TTC549 (cell line): ENCODE data around the gene PHLDA2.

Experiments
- FAIRE-seq: peaks from 2 replicates; lab custom pipeline; 2012; peaks lifted over from hg19 to GRCh38; lab: Jason Lieb, UNC

Gene PHLDA2

GRCh38 chr11:2929950-2930703, 907 bp upstream of the PHLDA2 start:
- FAIRE-seq: no peak

- FAIRE-seq: no peak
Measured at GRCh38 chr11:2929531-2929949, 320 bp upstream of the PHLDA2 start.

- no peak for FAIRE-seq
Measured at GRCh38 chr11:2927851-2928604, 1.2 kb downstream of the PHLDA2 start.

- no peak for FAIRE-seq
Measured at GRCh38 chr11:2927121-2927800, 2.0 kb downstream of the PHLDA2 start.

- no peak for FAIRE-seq
Measured at GRCh38 chr11:2926611-2927051, 2.6 kb downstream of the PHLDA2 start.

- FAIRE-seq: no peak
Measured at GRCh38 chr11:2924821-2925675, 4.2 kb downstream of the PHLDA2 start.

GRCh38 chr11:2924381-2924780, 4.8 kb downstream of the PHLDA2 start:
- FAIRE-seq: no peak

- no peak for FAIRE-seq
Measured at GRCh38 chr11:2923446-2924375, 5.5 kb downstream of the PHLDA2 start.

- no peak for FAIRE-seq
Measured at GRCh38 chr11:2922655-2923054, 6.6 kb downstream of the PHLDA2 start.

- FAIRE-seq: no peak
Measured at GRCh38 chr11:2921742-2922493, 7.3 kb downstream of the PHLDA2 start.

- no peak for FAIRE-seq
Measured at GRCh38 chr11:2921261-2921660, 8.0 kb downstream of the PHLDA2 start.

GRCh38 chr11:2920343-2920742, 8.9 kb downstream of the PHLDA2 start:
- no peak for FAIRE-seq

GRCh38 chr11:2919837-2920236, 9.4 kb downstream of the PHLDA2 start:
- no peak for FAIRE-seq

GRCh38 chr11:2919188-2919587, 10.0 kb downstream of the PHLDA2 start:
- FAIRE-seq: no peak

GRCh38 chr11:2917842-2918490, 11.3 kb downstream of the PHLDA2 start:
- no peak for FAIRE-seq

GRCh38 chr11:2916892-2917645, 12.2 kb downstream of the PHLDA2 start:
- FAIRE-seq: no peak

- no peak for FAIRE-seq
Measured at GRCh38 chr11:2916114-2916891, 12.9 kb downstream of the PHLDA2 start.

GRCh38 chr11:2915473-2915872, 13.7 kb downstream of the PHLDA2 start:
- no peak for FAIRE-seq
